HG03135 (cell line): ENCODE measurements around the gene POTEJ.
"Not testable (repeated sequence)": the region's sequence is repeated elsewhere in the genome, so short reads cannot be mapped to it uniquely, and the experiment has no call there.

ENCODE experiments used
- ATAC-seq: cut with Tn5 transposase; IDR thresholded peaks from one replicate; pipeline ENCODE4 v1.9.1; 2021; ENCODE audit warnings: mild to moderate bottlenecking, moderate library complexity; ENCODE audit not compliant: unreplicated experiment

POTEJ gene

GRCh38 chr2:130601648-130602302 is 9.5 kb upstream of the POTEJ start:
- ATAC-seq: not testable (repeated sequence)

DNA sequence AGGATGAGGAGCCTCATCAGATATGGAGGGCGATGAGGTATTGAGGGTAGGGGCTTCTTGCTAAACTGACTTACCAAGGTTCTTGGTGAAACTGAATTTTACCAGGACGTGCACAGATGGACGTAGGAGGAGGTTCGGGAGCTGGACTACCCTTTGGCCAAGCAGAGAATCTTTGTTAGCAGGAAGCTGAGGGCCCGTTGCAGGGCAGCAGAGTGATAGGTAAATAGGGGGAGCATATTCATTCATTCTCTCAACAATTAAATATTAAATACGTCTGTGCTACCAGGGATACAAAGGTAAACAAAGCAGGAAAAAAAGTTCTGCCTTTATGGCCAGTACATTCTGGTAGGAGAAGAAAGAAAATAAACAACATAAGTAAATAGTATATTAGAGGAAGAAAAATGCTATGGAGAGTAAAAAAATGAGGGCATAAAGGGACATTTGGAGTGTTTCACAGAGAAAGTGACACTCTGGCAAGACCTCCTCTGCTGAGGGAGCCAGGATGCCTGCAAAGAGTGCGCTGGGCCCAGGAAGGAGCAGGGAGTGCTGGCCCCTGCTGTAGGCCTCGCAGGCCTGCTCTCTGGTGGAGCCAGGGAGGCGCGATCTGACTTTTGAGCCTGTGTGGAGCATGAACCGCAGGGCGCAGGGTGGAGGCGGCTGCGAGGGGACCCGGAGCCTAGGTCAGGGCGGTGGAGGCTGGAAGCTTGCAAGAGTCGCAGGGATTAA is 2.8 kb upstream of the POTEJ start:
- not testable (repeated sequence) for ATAC-seq

- not testable (repeated sequence) for ATAC-seq
Observed at GRCh38 chr2:130609002-130609920, 2.0 kb upstream of the POTEJ start.

DNA sequence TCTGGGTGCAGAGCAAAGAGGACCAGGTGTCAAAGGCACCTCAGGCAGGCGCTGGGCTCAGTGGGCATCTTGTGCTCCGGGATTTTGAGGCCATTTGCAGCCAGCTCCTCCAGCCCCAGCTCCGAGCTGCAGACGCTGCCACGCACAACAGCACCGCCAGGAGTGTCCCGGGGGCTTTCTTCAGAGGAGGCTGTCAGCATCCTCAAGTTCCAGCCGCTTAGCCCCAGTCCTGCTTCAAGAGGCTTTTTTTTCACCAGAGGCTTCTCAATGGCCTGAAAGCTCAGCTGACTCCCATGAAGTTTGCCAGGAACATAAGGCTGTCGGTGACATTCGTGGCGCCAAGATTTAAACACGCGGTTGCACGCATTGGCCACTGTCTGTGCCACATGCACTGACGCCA is 754 bp upstream of the POTEJ start:
- not testable (repeated sequence) for ATAC-seq

DNA sequence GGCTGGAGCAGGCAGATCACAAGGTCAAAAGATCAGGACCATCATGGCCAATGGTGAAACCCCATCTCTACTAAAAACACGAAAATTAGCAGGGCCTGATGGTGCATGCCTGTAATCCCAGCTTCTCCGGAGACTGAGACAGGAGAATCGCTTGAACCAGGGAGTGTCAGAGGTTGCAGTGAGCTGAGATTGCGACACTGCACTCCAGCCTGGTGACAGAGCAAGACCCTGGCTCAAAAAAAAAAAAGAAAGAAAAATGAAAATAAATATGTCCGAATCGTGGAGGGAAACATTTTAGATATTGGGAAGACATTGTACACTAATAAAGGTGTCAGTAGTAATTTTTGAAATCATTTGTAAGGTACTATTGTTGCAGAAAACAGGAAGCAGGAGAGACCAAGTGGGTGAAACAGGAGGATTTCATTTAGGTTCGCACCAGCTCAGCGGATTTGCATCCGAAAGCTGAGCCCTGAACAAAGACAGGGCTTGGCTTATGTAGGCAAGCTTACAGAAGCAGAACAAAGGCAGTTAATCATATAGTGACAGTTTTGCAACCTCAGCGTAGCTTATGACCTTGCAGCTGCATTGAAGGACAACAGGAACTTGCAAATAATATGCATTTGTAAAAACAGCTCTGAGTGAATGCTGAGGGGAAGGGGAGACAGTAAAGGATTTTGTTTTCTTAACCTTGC is 17.7 kb downstream of the POTEJ start:
- ATAC-seq: not testable (repeated sequence)

GRCh38 chr2:130638973-130639372 is 27.7 kb downstream of the POTEJ start:
- not testable (repeated sequence) for ATAC-seq

DNA sequence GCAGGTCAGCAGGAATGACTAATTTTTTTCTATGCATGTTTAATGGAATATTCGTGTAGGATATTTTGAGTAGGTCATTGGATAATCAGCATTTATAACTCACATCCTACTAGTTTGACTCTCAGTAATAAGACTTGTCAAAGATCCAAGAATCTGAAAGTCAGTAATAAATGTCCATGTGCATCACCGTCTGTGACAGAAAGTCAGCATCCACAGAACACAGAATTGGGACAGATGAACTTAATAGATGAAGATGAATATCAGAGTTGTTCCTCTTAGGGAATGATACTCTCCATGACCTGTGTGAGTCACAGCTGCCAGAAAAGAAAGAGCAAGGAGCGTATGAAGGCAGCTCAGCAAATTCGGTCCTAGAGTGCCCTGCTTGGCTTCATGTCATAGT is 30.4 kb downstream of the POTEJ start:
- not testable (repeated sequence) for ATAC-seq

- not testable (repeated sequence) for ATAC-seq
Observed at GRCh38 chr2:130649285-130649684, 38.0 kb downstream of the POTEJ start.

DNA sequence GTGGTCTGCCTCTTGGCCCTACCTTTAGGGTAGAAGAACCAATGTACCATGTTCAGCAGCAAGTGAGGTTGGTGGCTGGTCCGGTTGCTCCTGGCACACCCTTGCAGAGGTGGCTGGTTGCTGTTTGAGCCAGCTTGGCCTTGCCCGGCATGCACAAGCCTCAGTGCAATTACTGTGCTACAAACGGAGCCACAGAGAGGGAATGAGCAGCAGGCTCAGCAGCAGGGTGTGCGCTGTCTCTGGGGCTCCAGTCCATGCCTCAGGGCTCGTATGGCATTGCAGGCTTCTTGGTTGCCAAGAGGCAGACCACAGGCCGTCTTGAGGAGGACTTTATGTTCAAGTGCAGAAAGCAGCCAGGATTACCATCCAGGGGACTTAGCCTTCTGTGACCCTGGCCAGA is 53.3 kb downstream of the POTEJ start:
- ATAC-seq: not testable (repeated sequence)

- ATAC-seq: not testable (repeated sequence)
Observed at GRCh38 chr2:130665596-130665995, 54.4 kb downstream of the POTEJ start.

GRCh38 chr2:130667516-130667915 is 56.3 kb downstream of the POTEJ start:
- ATAC-seq: not testable (repeated sequence)

DNA sequence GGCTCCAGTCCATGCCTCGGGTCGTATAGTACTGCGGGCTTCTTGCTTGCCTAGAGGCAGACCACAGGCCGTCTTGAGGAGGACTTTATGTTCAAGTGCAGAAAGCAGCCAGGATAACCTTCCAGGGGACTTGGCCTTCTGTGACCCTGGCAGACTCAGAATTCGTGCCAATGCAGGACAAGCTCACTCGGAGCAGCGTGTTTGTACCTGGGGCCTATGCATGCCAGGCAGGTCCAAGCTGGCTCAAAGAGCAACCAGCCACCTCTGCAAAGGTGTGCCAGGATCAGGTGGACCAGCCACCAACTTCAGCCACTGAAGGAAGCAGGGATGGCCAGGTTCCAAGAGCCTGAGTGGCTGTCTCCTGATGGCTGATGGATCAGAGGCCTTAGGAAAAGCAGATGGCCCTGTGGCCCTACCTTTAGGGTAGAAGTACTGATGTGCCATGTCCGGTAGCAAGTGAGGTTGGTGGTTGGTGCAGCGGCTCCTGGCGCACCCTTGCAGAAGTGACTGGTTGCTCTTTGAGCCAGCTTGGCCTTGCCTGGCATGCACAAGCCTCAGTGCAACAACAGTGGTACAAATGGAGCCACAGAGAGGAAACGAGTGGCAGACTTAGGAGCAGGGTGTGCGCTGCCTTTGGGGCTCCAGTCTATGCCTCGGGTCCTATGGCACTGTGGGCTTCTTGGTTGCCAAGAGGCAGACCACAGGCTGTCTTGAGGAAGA is 58.9 kb downstream of the POTEJ start:
- ATAC-seq: not testable (repeated sequence)

- not testable (repeated sequence) for ATAC-seq
Observed at GRCh38 chr2:130692041-130692770, 81.0 kb downstream of the POTEJ start.

DNA sequence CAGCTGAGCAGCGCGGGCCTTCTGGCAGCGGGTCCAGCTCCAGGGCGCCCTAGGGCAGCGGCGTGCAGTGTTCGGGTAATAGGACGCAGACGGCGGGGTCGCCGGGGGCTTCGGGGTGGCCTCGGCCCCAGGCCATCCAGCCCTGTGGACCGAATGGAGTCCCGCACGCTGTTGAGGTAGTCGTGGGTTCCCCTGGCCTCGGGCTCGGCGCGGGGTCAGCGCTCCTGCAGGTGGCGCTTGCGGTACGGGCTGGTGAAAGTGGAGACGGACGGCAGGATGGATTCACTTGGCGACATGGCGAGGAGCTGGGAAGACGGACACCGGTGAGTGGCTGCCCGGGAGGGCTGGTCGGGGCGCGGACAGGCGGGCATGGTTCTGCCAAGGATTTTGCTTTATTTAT is 82.2 kb downstream of the POTEJ start:
- ATAC-seq: not testable (repeated sequence)

DNA sequence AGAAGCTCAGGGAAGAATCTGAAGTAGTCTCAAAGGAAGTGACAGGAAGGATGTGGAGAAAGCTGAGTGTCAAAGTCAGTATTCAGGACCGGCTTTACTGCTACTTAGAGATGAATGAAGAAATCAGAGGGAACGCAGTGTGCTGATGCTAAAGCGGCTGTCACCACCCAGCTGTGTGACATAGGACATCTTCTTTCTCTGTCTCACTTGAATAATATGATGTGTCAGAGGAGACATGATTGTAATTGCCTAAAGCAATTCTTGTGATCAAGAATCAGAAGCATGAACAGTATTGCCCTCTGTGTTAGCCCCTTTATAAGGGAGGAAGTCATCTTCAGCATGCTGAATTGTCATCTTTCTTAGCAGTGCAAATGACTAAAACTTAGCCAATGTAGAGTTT is 92.0 kb downstream of the POTEJ start:
- ATAC-seq: not testable (repeated sequence)
